IMR-90 (cell line): ENCODE measurements around the gene ARHGAP12. TPM values are rescaled to one million over a fixed set of nuclear protein-coding genes. Genes with fewer than 3 reads are reported as not detected.

Experiments
- ATAC-seq: fragments of 200-7000 bp; cut with Tn5 transposase; 2 replicates; pipeline ENCODE4 v1.9.1; 2020; ENCODE audit warnings: low read depth, mild to moderate bottlenecking, moderate library complexity
- BruUV-seq: library from RNA; stranded (reverse); fragments of 400-500 nt; replicated peaks from 2 replicates; lab custom pipeline; 2021; lab: Mats Ljungman, UMichigan
- CTCF ChIA-PET: fragments of 300-600 bp; formaldehyde crosslinking; extraction: SDS; loops from one replicate; lab custom pipeline; 2021; ENCODE audit warnings: antibody characterized with exemption; lab: Yijun Ruan, JAX
- POLR2A ChIA-PET: fragments of 300-600 bp; sonication (Branson Sonifier 250); formaldehyde crosslinking; loops from one replicate; lab custom pipeline; 2022; ENCODE audit warnings: antibody characterized with exemption; ENCODE audit not compliant: unreplicated experiment; lab: Charles Lee
- DNase-seq: peaks from one replicate; pipeline ENCODE4 v3.0.0; 2013
- H2AFZ ChIP-seq: replicated peaks from 2 replicates; pipeline ENCODE3; 2013; ENCODE audit warnings: low read length, mild to moderate bottlenecking; ENCODE audit not compliant: poor library complexity
- H2AK5ac ChIP-seq: 2 replicates; pipeline ENCODE4 v1.6.1; 2013; ENCODE audit warnings: low read depth, low read length, inconsistent platforms
- H2AK9ac ChIP-seq: replicated peaks from 2 replicates; pipeline ENCODE3; 2013; ENCODE audit warnings: mild to moderate bottlenecking, low read depth, low read length, moderate library complexity; ENCODE audit not compliant: poor library complexity
- H2BK120ac ChIP-seq: 2 replicates; pipeline ENCODE4 v1.6.1; 2013; ENCODE audit warnings: low read depth, low read length, inconsistent platforms
- H2BK15ac ChIP-seq: 3 replicates; pipeline ENCODE4 v1.6.1; 2013; ENCODE audit warnings: low read depth, low read length, inconsistent platforms
- H2BK20ac ChIP-seq: 2 replicates; pipeline ENCODE4 v1.6.1; 2013; ENCODE audit warnings: low read depth, mild to moderate bottlenecking, inconsistent platforms, low read length, moderate library complexity
- H2BK5ac ChIP-seq: 2 replicates; pipeline ENCODE4 v1.6.1; 2013; ENCODE audit warnings: mild to moderate bottlenecking, low read depth, low read length, inconsistent platforms; ENCODE audit not compliant: poor library complexity, severe bottlenecking
- H3K14ac ChIP-seq: replicated peaks from 2 replicates; pipeline ENCODE4 v1.6.1; 2013; ENCODE audit warnings: low read depth, low read length, inconsistent platforms
- H3K18ac ChIP-seq: 2 replicates; pipeline ENCODE4 v1.6.1; 2013; ENCODE audit warnings: low read depth, low read length, control low read depth
- H3K23ac ChIP-seq: 2 replicates; pipeline ENCODE4 v1.6.1; 2013; ENCODE audit warnings: low read depth, low read length, inconsistent platforms
- H3K27ac ChIP-seq: 2 replicates; pipeline ENCODE4 v1.5.1; 2013; ENCODE audit warnings: mild to moderate bottlenecking, control low read depth, low read length; ENCODE audit not compliant: insufficient read depth
- H3K27me3 ChIP-seq: 2 replicates; pipeline ENCODE4 v1.6.1; 2013; ENCODE audit warnings: low read length; ENCODE audit not compliant: control insufficient read depth, insufficient read depth
- H3K36me3 ChIP-seq: 2 replicates; pipeline ENCODE4 v1.6.1; 2013; ENCODE audit warnings: low read length, mixed read lengths; ENCODE audit not compliant: control insufficient read depth, insufficient read depth
- H3K4ac ChIP-seq: 2 replicates; pipeline ENCODE4 v1.6.1; 2013; ENCODE audit warnings: low read depth, low read length, inconsistent platforms
- H3K4me1 ChIP-seq: 2 replicates; pipeline ENCODE4 v1.6.1; 2013; ENCODE audit warnings: low read length, mixed read lengths; ENCODE audit not compliant: control insufficient read depth, insufficient read depth
- H3K4me2 ChIP-seq: 2 replicates; pipeline ENCODE4 v1.6.1; 2013; ENCODE audit warnings: low read depth, mild to moderate bottlenecking, control low read depth, low read length, moderate library complexity
- H3K4me3 ChIP-seq: 2 replicates; pipeline ENCODE4 v1.5.1; 2013; ENCODE audit warnings: low read depth, mild to moderate bottlenecking, control low read depth, low read length, moderate library complexity; ENCODE audit not compliant: insufficient read depth
- H3K56ac ChIP-seq: 2 replicates; pipeline ENCODE4 v1.6.1; 2013; ENCODE audit warnings: low read length, inconsistent platforms; ENCODE audit not compliant: insufficient read depth; ENCODE audit errors: extremely low read depth
- H3K79me1 ChIP-seq, 2 experiments: 2 replicates each; pipeline ENCODE4 v1.6.1; 2013; ENCODE audit warnings: low read length in 2 of 2, inconsistent platforms in 1 of 2, low read depth in 1 of 2
- H3K9ac ChIP-seq: 2 replicates; pipeline ENCODE4 v1.6.1; 2013; ENCODE audit warnings: low read depth, low read length, control low read depth
- H3K9me1 ChIP-seq: 2 replicates; pipeline ENCODE4 v1.6.1; 2013; ENCODE audit warnings: low read length, inconsistent platforms; ENCODE audit not compliant: insufficient read depth
- H3K9me3 ChIP-seq: 2 replicates; pipeline ENCODE4 v1.6.1; 2013; ENCODE audit warnings: low read length; ENCODE audit not compliant: control insufficient read depth, insufficient read depth
- H4K20me1 ChIP-seq: 2 replicates; pipeline ENCODE4 v1.6.1; 2013; ENCODE audit warnings: low read length, inconsistent platforms; ENCODE audit not compliant: insufficient read depth
- H4K5ac ChIP-seq: 2 replicates; pipeline ENCODE4 v1.6.1; 2013; ENCODE audit warnings: mild to moderate bottlenecking, low read depth, low read length, control low read depth
- H4K8ac ChIP-seq, 2 experiments: 2 replicates each; pipeline ENCODE4 v1.6.1; 2013; ENCODE audit warnings: low read depth in 2 of 2, low read length in 2 of 2, control low read depth in 1 of 2, inconsistent platforms in 1 of 2
- H4K91ac ChIP-seq: 2 replicates; pipeline ENCODE4 v1.6.1; 2013; ENCODE audit warnings: low read depth, low read length, inconsistent platforms; ENCODE audit not compliant: insufficient read depth
- BHLHE40 ChIP-seq: fragments of 150-350 bp; IDR thresholded peaks from 2 replicates; pipeline ENCODE4 v1.6.1; 2016; ENCODE audit warnings: mild to moderate bottlenecking, low read depth, low read length
- CEBPB ChIP-seq: IDR thresholded peaks from 2 replicates; pipeline ENCODE4 v1.6.1; 2012; ENCODE audit warnings: low read depth, low read length, improper control_type of control experiment
- CHD1 ChIP-seq: IDR thresholded peaks from 2 replicates; pipeline ENCODE4 v1.6.1; 2012; ENCODE audit warnings: low read depth, low read length, improper control_type of control experiment
- CTCF ChIP-seq: conservative IDR thresholded peaks from 2 replicates; pipeline ENCODE4 v1.5.1; 2012; ENCODE audit warnings: mild to moderate bottlenecking, low read depth, low read length, improper control_type of control experiment
- ELK1 ChIP-seq: fragments of 150-350 bp; IDR thresholded peaks from 2 replicates; pipeline ENCODE4 v1.6.1; 2016; ENCODE audit warnings: low read depth, mild to moderate bottlenecking, low read length, moderate library complexity, borderline replicate concordance
- FOS ChIP-seq: fragments of 150-350 bp; IDR thresholded peaks from 2 replicates; pipeline ENCODE4 v1.6.1; 2016; ENCODE audit warnings: low read depth, low read length
- MAFK ChIP-seq: IDR thresholded peaks from 2 replicates; pipeline ENCODE4 v1.6.1; 2012; ENCODE audit warnings: low read depth, low read length, improper control_type of control experiment
- MAZ ChIP-seq: IDR thresholded peaks from 2 replicates; pipeline ENCODE4 v1.6.1; 2012; ENCODE audit warnings: low read depth, mild to moderate bottlenecking, low read length, improper control_type of control experiment, moderate library complexity, borderline replicate concordance
- MXI1 ChIP-seq: IDR thresholded peaks from 2 replicates; pipeline ENCODE4 v1.6.1; 2012; ENCODE audit warnings: low read depth, mild to moderate bottlenecking, low read length, moderate library complexity, borderline replicate concordance
- NFE2L2 ChIP-seq: fragments of 150-350 bp; IDR thresholded peaks from 2 replicates; pipeline ENCODE4 v1.6.1; 2016; ENCODE audit warnings: low read depth, mild to moderate bottlenecking, low read length
- POLR2A ChIP-seq: IDR thresholded peaks from 2 replicates; pipeline ENCODE4 v1.6.1; 2012; ENCODE audit warnings: mild to moderate bottlenecking, low read depth, low read length
- RAD21 ChIP-seq: IDR thresholded peaks from 2 replicates; pipeline ENCODE4 v1.6.1; 2012; ENCODE audit warnings: low read length, improper control_type of control experiment
- RCOR1 ChIP-seq: IDR thresholded peaks from 2 replicates; pipeline ENCODE4 v1.6.1; 2012; ENCODE audit warnings: mild to moderate bottlenecking, low read length, improper control_type of control experiment; ENCODE audit not compliant: insufficient replicate concordance
- RFX5 ChIP-seq: IDR thresholded peaks from 2 replicates; pipeline ENCODE4 v1.8.0; 2012; ENCODE audit warnings: low read depth, mild to moderate bottlenecking, low read length, moderate library complexity
- SMC3 ChIP-seq: fragments of 150-350 bp; IDR thresholded peaks from 2 replicates; pipeline ENCODE4 v1.6.1; 2016; ENCODE audit warnings: low read depth, mild to moderate bottlenecking, antibody characterized with exemption, low read length, moderate library complexity
- USF2 ChIP-seq: fragments of 150-350 bp; IDR thresholded peaks from 2 replicates; pipeline ENCODE4 v1.6.1; 2017; ENCODE audit warnings: mild to moderate bottlenecking, antibody characterized with exemption, low read length, low read depth
- WGBS, 2 experiments: methylation state at CpG; one replicate each; pipeline versions ENCODE4 v1.1.5 to v1.1.7; 2013; ENCODE audit warnings: missing lambda C conversion rate in 2 of 2; ENCODE audit not compliant: insufficient read length in 1 of 2; ENCODE audit errors: extremely low coverage in 2 of 2; 5-methylcytosine and 5-hydroxymethylcytosine counted together
- dilution Hi-C: fragments of 300-500 bp; cut with HindIII; formaldehyde crosslinking; loops from one replicate; pipeline ENCODE4 v1.14.3; 2018; ENCODE audit warnings: low sequenced_read_pairs; ENCODE audit not compliant: unreplicated experiment
- in situ Hi-C: fragments of 300-500 bp; cut with MboI; formaldehyde crosslinking; loops from 3 replicates; pipeline ENCODE4 v1.14.3; 2019; ENCODE audit warnings: low sequenced_read_pairs, inconsistent platforms, mixed read lengths
- intact Hi-C: fragments of 100-400 bp; cut with micrococcal nuclease; formaldehyde crosslinking; loops from 2 replicates; pipeline ENCODE4 v1.10.0; 2022
- polyA plus RNA-seq, 3 experiments: library from polyadenylated mRNA; depleted of rRNA; stranded (reverse); fragments of >200 nt; gene quantifications; 2 replicates each; pipeline ENCODE4 v1.2.3, GENCODE V29; 2012; ENCODE audit warnings: low replicate concordance in 1 of 3
- total RNA-seq: library from RNA; depleted of rRNA; stranded (reverse); fragments of >200 nt; gene quantifications from 2 replicates; pipeline ENCODE4 v1.2.3, GENCODE V29; 2012

Gene ARHGAP12
- total and polyA plus RNA-seq, 2 of the 4 experiments (the other 2 are of a cell fraction): 9.0 to 28.5 TPM

- H4K20me1 ChIP-seq: no peaks in the 10 kb centered on the region
- no peak overlapping the region for H2AK9ac ChIP-seq
- in situ Hi-C loops (no loop called here), intact Hi-C loops (no loop called here), dilution Hi-C loops (no loop called here)
- H3K56ac ChIP-seq: no peak overlapping the region
- H4K8ac ChIP-seq: no peak overlapping the region
- CTCF ChIA-PET: no interaction called here
- no peak overlapping the region for H4K91ac ChIP-seq
- H2AFZ ChIP-seq: no peak overlapping the region
- H4K5ac ChIP-seq: no peak overlapping the region
- H2BK20ac ChIP-seq: 0 out of 2 replicates have a peak overlapping the region, but pooled peaks have one; percentile 16
- H3K27ac ChIP-seq: no peak overlapping the region
- H3K79me1 ChIP-seq: no peaks in the 10 kb centered on the region; a peak in 1 of 4 replicates
- H3K27me3 ChIP-seq: no peaks in the 10 kb centered on the region
- no peak for ATAC-seq
- POLR2A ChIA-PET: no interaction called here
- H2AK5ac ChIP-seq: peak overlapping the region; percentile 92
- DNase-seq: no peak
- H3K9ac ChIP-seq: no peak overlapping the region
- no peaks in the 10 kb centered on the region for H3K36me3 ChIP-seq
- H3K9me1 ChIP-seq: peaks cover 7% of the 10 kb centered on the region
- H3K23ac ChIP-seq: no peak overlapping the region
- no TSS peak for BruUV-seq
- peak overlapping the region; percentile 63 for H2BK120ac ChIP-seq
- peak overlapping the region; percentile 20; the same call in 1 of the 2 replicates for H3K18ac ChIP-seq
- peak overlapping the region; percentile 46; the same call in 1 of the 2 replicates for H3K4ac ChIP-seq
- WGBS, 2 experiments: 83% methylated on average over 2 of the region's 3 CpGs; no CpG with 5 or more reads in 1 of the 2 experiments
- TF ChIP-seq NFE2L2 (no peak), BHLHE40 (no peak), CTCF (no peak), MAFK (no peak), MAZ (no peak), ELK1 (no peak), FOS (no peak), MXI1 (no peak), RFX5 (no peak), RAD21 (no peak), CEBPB (no peak), SMC3 (no peak), CHD1 (no peak), RCOR1 (no peak), USF2 (no peak), POLR2A (no peak)
- H3K4me2 ChIP-seq: no peak overlapping the region
- no peak overlapping the region; the same call in 2 of the 3 replicates for H2BK15ac ChIP-seq
- H3K4me3 ChIP-seq: no peak overlapping the region
- H2BK5ac ChIP-seq: peak overlapping the region; percentile 49
- H3K9me3 ChIP-seq: no peaks in the 10 kb centered on the region
- peaks cover 12% of the 10 kb centered on the region for H3K4me1 ChIP-seq
- no peak overlapping the region for H3K14ac ChIP-seq
Measured at GRCh38 chr10:31944071-31944433, 15.4 kb upstream of the ARHGAP12 start.
